OCI-LY3 (cell line): Measurements from ENCODE around the gene TSPAN12.
"Not testable (repeated sequence)": the region's sequence is repeated elsewhere in the genome, so short reads cannot be mapped to it uniquely, and the experiment has no call there.

Experiments used
- H2AFZ ChIP-seq: fragments of 200-600, 300-600 bp; shearing (Covaris generic); 2 replicates; pipeline ENCODE4 v1.6.0; 2014; ENCODE audit warnings: antibody characterized with exemption, low read depth, low read length
- H3K27ac ChIP-seq: fragments of 200-600, 300-600 bp; sonication (generic); 2 replicates; pipeline ENCODE4 v1.5.1; 2014; ENCODE audit warnings: mild to moderate bottlenecking, low read length, moderate library complexity, mixed read lengths
- H3K27me3 ChIP-seq: fragments of 200-600, 300-600 bp; sonication (generic); 2 replicates; pipeline ENCODE4 v1.6.1; 2014; ENCODE audit warnings: low read depth, low read length, mixed read lengths
- H3K36me3 ChIP-seq: fragments of 200-600, 300-600 bp; sonication (generic); replicated peaks from 2 replicates; pipeline ENCODE3; 2014; ENCODE audit warnings: low read depth, low read length, mixed read lengths
- H3K4me1 ChIP-seq: fragments of 300-600, 200-600 bp; sonication (generic); 2 replicates; pipeline ENCODE4 v1.6.1; 2014; ENCODE audit warnings: low read length, mixed read lengths
- H3K4me2 ChIP-seq: fragments of 200-600, 300-600 bp; sonication (generic); 2 replicates; pipeline ENCODE4 v1.6.1; 2014; ENCODE audit warnings: low read length, mixed read lengths
- H3K4me3 ChIP-seq: fragments of 300-600, 200-600 bp; sonication (generic); 2 replicates; pipeline ENCODE4 v1.5.1; 2014; ENCODE audit warnings: antibody characterized with exemption, mild to moderate bottlenecking, low read length, moderate library complexity
- H3K79me2 ChIP-seq: fragments of 300-600, 200-600 bp; shearing (Covaris generic); 2 replicates; pipeline ENCODE4 v1.6.1; 2014; ENCODE audit warnings: mild to moderate bottlenecking, low read length, mixed read lengths
- H3K9ac ChIP-seq: fragments of 300-600, 200-600 bp; shearing (Covaris generic); 2 replicates; pipeline ENCODE4 v1.6.0; 2014; ENCODE audit warnings: mild to moderate bottlenecking, low read length, moderate library complexity
- H3K9me3 ChIP-seq: fragments of 200-600, 300-600 bp; shearing (Covaris generic); 2 replicates; pipeline ENCODE4 v1.6.1; 2014; ENCODE audit warnings: low read length, mixed read lengths; ENCODE audit not compliant: insufficient read depth
- H4K20me1 ChIP-seq: fragments of 200-600, 300-600 bp; sonication (generic); 2 replicates; pipeline ENCODE4 v1.6.1; 2016; ENCODE audit warnings: low read length, mixed read lengths; ENCODE audit not compliant: insufficient read depth
- EZH2phosphoT487 ChIP-seq: fragments of 200-600 bp; shearing (Covaris generic); IDR thresholded peaks from 2 replicates; pipeline ENCODE4 v1.6.1; 2018; ENCODE audit warnings: antibody characterized with exemption, mixed run types, low read depth
- TF ChIP-seq, protein P1 (sequence below): fragments of 200-600, 300-600 bp; sonication (generic); IDR thresholded peaks from 2 replicates; pipeline ENCODE4 v1.5.1; 2014; ENCODE audit warnings: antibody characterized with exemption, low read length, low read depth

TSPAN12 gene, protein sequence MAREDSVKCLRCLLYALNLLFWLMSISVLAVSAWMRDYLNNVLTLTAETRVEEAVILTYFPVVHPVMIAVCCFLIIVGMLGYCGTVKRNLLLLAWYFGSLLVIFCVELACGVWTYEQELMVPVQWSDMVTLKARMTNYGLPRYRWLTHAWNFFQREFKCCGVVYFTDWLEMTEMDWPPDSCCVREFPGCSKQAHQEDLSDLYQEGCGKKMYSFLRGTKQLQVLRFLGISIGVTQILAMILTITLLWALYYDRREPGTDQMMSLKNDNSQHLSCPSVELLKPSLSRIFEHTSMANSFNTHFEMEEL

DNA sequence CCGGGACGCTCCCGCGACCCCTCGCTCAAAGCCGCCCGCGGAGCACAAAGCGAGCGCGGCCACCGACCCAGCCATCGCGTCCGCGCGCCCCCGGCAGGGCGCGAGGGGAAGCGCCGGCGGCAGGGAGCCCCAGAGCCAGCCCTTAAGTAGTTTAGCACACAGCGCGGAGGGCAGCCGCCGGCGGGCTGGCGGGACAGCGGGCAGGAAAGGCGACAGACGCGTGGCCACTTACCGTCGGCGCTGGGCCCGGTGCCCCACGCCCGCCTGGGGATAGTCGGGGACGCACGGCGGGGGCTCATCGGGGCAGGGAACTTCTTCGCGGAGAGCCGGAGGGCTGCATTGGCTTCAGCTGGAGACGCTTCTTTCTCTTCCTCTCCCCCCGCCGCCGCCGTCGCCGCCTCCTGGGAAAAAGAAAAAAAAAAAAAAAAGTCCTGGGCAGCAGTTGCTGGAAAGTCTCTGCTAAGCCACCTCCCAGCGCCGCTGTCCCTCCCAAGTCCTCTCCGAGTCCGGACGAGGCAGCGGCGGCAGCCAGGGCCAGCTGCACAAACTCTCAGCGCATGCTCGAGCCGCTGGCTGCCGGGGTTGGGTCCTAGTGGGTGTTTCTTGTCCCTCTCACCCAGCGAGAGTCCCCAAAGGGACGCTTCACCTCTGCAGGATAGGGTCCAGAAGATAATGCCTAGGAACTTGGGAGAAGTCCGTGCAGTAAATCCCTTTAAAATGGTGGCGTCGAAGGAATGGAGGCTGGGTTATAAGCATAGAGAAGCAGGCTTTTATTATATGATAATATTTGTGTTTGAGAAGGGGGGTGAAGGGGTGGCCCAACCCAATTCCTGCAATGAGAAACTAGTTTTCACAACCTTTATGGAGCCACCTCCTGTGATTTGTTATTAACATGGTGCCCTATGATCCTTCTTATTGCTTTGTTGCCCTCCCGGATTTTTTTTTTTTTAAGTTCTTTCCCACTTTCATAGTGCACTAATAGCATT is at the start of gene TSPAN12:
TSPAN12 (minus strand) TSS at position 557 of the 986 bp plus-strand sequence. CDS start 1,381 bp downstream, outside the sequence.
- TF ChIP-seq, protein P1, sequence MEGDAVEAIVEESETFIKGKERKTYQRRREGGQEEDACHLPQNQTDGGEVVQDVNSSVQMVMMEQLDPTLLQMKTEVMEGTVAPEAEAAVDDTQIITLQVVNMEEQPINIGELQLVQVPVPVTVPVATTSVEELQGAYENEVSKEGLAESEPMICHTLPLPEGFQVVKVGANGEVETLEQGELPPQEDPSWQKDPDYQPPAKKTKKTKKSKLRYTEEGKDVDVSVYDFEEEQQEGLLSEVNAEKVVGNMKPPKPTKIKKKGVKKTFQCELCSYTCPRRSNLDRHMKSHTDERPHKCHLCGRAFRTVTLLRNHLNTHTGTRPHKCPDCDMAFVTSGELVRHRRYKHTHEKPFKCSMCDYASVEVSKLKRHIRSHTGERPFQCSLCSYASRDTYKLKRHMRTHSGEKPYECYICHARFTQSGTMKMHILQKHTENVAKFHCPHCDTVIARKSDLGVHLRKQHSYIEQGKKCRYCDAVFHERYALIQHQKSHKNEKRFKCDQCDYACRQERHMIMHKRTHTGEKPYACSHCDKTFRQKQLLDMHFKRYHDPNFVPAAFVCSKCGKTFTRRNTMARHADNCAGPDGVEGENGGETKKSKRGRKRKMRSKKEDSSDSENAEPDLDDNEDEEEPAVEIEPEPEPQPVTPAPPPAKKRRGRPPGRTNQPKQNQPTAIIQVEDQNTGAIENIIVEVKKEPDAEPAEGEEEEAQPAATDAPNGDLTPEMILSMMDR = peak; percentile 45
- TF ChIP-seq EZH2phosphoT487 = no peak
- Histone ChIP-seq H2AFZ (peak within 1 kb of the TSS; percentile 49; the same call in 1 of the 2 replicates), H3K36me3 (no peaks in the 10 kb centered on the region), H3K27ac (no peak within 1 kb of the TSS), H3K27me3 (peaks cover 16% of the 10 kb centered on the region), H3K4me3 (peak within 1 kb of the TSS; percentile 81), H4K20me1 (no peaks in the 10 kb centered on the region), H3K4me2 (peak within 1 kb of the TSS; percentile 96), H3K9me3 (no peaks in the 10 kb centered on the region), H3K79me2 (no peaks in the 10 kb centered on the region), H3K4me1 (peaks cover under 1% of the 10 kb centered on the region; the same call in 1 of the 2 replicates), H3K9ac (0 out of 2 replicates have a peak within 1 kb of the TSS, but pooled peaks have one; percentile 14)

DNA sequence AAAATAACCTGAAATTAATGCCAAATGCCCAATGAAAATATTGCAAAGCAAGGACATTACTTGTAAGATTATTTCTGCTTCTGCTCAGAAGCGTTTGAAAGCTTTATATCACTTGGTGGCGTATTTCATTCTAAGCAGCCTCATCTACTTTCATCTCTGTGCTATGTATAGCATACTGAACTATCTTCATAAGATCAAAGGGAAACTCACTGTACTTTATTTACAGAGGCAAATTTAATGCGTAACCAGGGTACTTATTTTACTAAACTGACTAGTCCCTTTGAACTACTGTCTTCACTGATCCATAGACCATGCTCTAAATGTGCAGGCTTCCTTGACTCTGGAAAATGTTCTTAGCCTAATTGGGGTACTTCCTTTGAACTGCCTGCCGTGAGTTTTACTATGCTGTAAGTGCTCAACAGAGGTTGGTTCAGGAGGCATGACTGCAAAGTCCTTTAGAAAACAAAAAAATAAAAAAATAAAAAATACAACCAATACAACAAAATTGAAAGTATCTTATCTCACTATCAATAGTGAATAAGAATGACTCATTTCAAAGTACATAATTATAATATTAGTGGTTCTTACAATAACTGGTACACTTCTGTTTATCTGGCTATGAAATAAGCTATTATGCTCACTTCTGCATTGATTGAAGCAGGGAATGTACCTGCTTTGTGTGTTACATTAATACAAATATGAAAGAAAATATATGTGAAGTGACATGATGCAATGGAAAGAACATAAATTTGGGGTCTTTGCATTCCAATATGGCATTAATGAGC is 41.0 kb upstream of the TSPAN12 start:
- TF ChIP-seq EZH2phosphoT487 = no peak
- TF ChIP-seq, protein P1 = no peak

DNA sequence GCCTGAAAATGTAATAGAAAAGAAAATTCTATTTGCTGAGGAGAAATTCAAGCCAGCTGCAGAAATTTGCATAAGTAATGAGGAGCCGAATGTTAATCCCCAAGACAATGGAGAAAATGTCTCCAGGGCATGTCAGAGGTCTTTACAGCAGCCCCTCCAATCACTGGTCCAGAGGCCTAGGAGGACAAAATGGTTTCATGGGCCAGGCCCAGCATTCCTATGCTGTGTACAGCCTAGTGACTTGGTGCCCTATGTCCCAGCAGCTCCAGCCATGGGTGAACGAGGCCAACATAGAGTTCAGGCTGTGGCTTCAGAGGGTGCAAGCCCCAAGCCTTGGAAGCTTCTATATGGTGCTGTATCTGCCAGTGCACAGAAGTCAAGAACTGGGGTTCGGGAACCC is 37.3 kb upstream of the TSPAN12 start:
- H3K27me3 ChIP-seq, H3K79me2 ChIP-seq: not testable (repeated sequence)

More for the DNA sequence above, 41.0 kb upstream of the TSPAN12 start:
- Histone ChIP-seq H3K4me1 (peaks cover 19% of the 10 kb centered on the region), H3K4me2 (peak overlapping the region; percentile 42), H3K9me3 (peaks cover 3% of the 10 kb centered on the region; the same call in 1 of the 2 replicates), H3K79me2 (no peaks in the 10 kb centered on the region), H4K20me1 (no peaks in the 10 kb centered on the region), H3K27ac (peak overlapping the region; percentile 19; the same call in 1 of the 2 replicates), H3K4me3 (no peak overlapping the region; the same call in 1 of the 2 replicates), H3K27me3 (no peaks in the 10 kb centered on the region), H3K9ac (no peak overlapping the region), H3K36me3 (no peaks in the 10 kb centered on the region), H2AFZ (no peak overlapping the region)

DNA sequence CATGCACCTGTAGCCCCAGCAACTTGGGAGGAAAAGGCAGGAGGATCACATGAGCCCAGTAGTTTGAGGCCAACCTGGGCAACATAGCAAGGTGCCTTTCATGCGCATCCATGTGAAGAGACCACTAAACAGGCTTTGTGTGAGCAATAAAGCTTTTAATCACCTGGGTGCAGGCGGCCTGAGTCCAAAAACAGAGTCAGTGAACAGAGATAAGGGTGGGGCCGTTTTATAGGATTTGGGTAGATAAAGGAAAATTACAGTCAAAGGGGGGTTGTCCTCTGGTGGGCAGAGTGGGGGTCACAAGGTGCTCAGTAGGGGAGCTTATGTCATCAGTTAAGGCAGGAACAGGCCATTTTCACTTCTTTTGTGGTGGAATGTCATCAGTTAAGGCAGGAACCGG is 27.7 kb upstream of the TSPAN12 start:
- not testable (repeated sequence) for H2AFZ ChIP-seq, H3K27ac ChIP-seq

More for the DNA sequence above, 37.3 kb upstream of the TSPAN12 start:
- H4K20me1 ChIP-seq, H3K4me3 ChIP-seq, H3K9me3 ChIP-seq, H2AFZ ChIP-seq, H3K9ac ChIP-seq, H3K36me3 ChIP-seq, H3K27ac ChIP-seq, H3K4me2 ChIP-seq: not testable (repeated sequence)
- peaks cover 19% of the 10 kb centered on the region for H3K4me1 ChIP-seq

More for the DNA sequence above, 27.7 kb upstream of the TSPAN12 start:
- H4K20me1 ChIP-seq, H3K36me3 ChIP-seq, H3K27me3 ChIP-seq, H3K79me2 ChIP-seq, H3K9me3 ChIP-seq, H3K4me3 ChIP-seq, H3K9ac ChIP-seq, H3K4me1 ChIP-seq, H3K4me2 ChIP-seq: not testable (repeated sequence)
